HepG2 (cell line): ENCODE results near the gene RBM23. TPM values are rescaled to one million over a fixed set of nuclear protein-coding genes. Genes with fewer than 3 reads are reported as not detected.
A peak's percentile ranks its signal among the peaks of the same experiment; 100 is the strongest.

ENCODE experiments used
- ATAC-seq: fragments of 200-7000 bp; cut with Tn5 transposase; 3 replicates; pipeline ENCODE4 v1.9.1; 2020; ENCODE audit warnings: mild to moderate bottlenecking, moderate library complexity
- BruUV-seq: library from RNA; stranded (reverse); fragments of 400-500 nt; replicated peaks from 2 replicates; lab custom pipeline; 2021; lab: Mats Ljungman, UMichigan
- CTCF ChIA-PET: fragments of 300-600 bp; formaldehyde crosslinking; extraction: SDS; loops from one replicate; lab custom pipeline; 2021; ENCODE audit warnings: low total read pairs, inconsistent platforms, low intra/inter-chr PET ratio; lab: Yijun Ruan, JAX
- POLR2A ChIA-PET: fragments of 350-600 bp; sonication (Branson Sonifier 250); formaldehyde crosslinking; loops from one replicate; lab custom pipeline; 2020; ENCODE audit warnings: antibody characterized with exemption, inconsistent platforms; lab: Yijun Ruan, JAX
- DNase-seq: peaks from one replicate; pipeline ENCODE4 v3.0.0-alpha.2; 2015; ENCODE audit warnings: low spot score
- FAIRE-seq: peaks from 3 replicates; lab custom pipeline; 2011; peaks lifted over from hg19 to GRCh38; lab: Jason Lieb, UNC
- H2AFZ ChIP-seq: one replicate; pipeline ENCODE4 v1.6.1; 2011; ENCODE audit warnings: low read length, inconsistent platforms
- H3K27ac ChIP-seq: fragments of 300-600 bp; 3 replicates; pipeline ENCODE4 v1.8.0; 2011; ENCODE audit warnings: mixed run types, mild to moderate bottlenecking, mixed read lengths, low read length, inconsistent platforms; ENCODE audit not compliant: insufficient read depth; ENCODE audit errors: extremely low read length
- H3K27me3 ChIP-seq, 2 experiments: fragments of 200-600 bp in 1 of 2; 2 replicates in 1 of 2; 3 replicates in 1 of 2; pipeline versions ENCODE4 v1.6.0 to v1.8.0; 2011; ENCODE audit warnings: low read length in 2 of 2, mild to moderate bottlenecking in 2 of 2, moderate library complexity in 2 of 2, inconsistent platforms in 1 of 2; ENCODE audit not compliant: insufficient read depth in 2 of 2, control insufficient read depth in 1 of 2
- H3K36me3 ChIP-seq, 2 experiments: fragments of 200-600 bp in 1 of 2; replicated peaks in 1 of 2; 2 replicates in 1 of 2; 3 replicates in 1 of 2; pipeline versions ENCODE4 v1.5.1 to v1.8.0; 2011; ENCODE audit warnings: low read length in 2 of 2, inconsistent platforms in 1 of 2; ENCODE audit not compliant: insufficient read depth in 2 of 2, control insufficient read depth in 1 of 2
- H3K4me1 ChIP-seq: 2 replicates; pipeline ENCODE4 v1.5.1; 2012; ENCODE audit warnings: low read length, inconsistent platforms; ENCODE audit not compliant: insufficient read depth
- H3K4me2 ChIP-seq: 2 replicates; pipeline ENCODE4 v1.6.0; 2011; ENCODE audit warnings: low read depth, low read length, inconsistent platforms
- H3K4me3 ChIP-seq, 3 experiments: fragments of 200-600 bp in 1 of 3; sonication (generic), shearing (Covaris generic) in 1 of 3; replicated peaks in 1 of 3; 2 replicates each; pipeline ENCODE4 v1.5.1; 2011 to 2016; ENCODE audit warnings: low read length in 3 of 3, inconsistent platforms in 2 of 3, low read depth in 2 of 3, mild to moderate bottlenecking in 2 of 3, control low read depth in 1 of 3, mixed read lengths in 1 of 3; ENCODE audit not compliant: insufficient read depth in 1 of 3
- H3K79me2 ChIP-seq: one replicate; pipeline ENCODE4 v1.6.1; 2011; ENCODE audit warnings: low read length, inconsistent platforms; ENCODE audit not compliant: insufficient read depth
- H3K9ac ChIP-seq: 2 replicates; pipeline ENCODE4 v1.6.0; 2011; ENCODE audit warnings: mild to moderate bottlenecking, low read depth, low read length, inconsistent platforms; ENCODE audit not compliant: insufficient read depth
- H3K9me3 ChIP-seq: 2 replicates; pipeline ENCODE4 v1.5.1; 2012; ENCODE audit warnings: mild to moderate bottlenecking, low read length
- H4K20me1 ChIP-seq: 2 replicates; pipeline ENCODE4 v1.6.0; 2011; ENCODE audit warnings: inconsistent platforms, mild to moderate bottlenecking, low read length, moderate library complexity; ENCODE audit not compliant: insufficient read depth
- CENPBD1 ChIP-seq: sonication (generic); formaldehyde crosslinking; IDR thresholded peaks from 2 replicates; pipeline ENCODE4 v1.8.0; 2022; ENCODE audit warnings: missing genetic modification reagents, low read depth, mild to moderate bottlenecking, borderline replicate concordance
- DRAP1 ChIP-seq: IDR thresholded peaks from 2 replicates; pipeline ENCODE4 v1.6.1; 2016; ENCODE audit warnings: missing genetic modification reagents, missing compliant biosample characterization
- EZH2 ChIP-seq: conservative IDR thresholded peaks from 2 replicates; pipeline ENCODE4 v1.6.1; 2012; ENCODE audit warnings: mild to moderate bottlenecking, low read depth, low read length, moderate library complexity
- ISX ChIP-seq: sonication (generic); formaldehyde crosslinking; conservative IDR thresholded peaks from 2 replicates; pipeline ENCODE4 v1.5.0; 2020; ENCODE audit warnings: missing genetic modification reagents
- KAT8 ChIP-seq: IDR thresholded peaks from 2 replicates; pipeline ENCODE4 v1.6.1; 2016; ENCODE audit warnings: missing genetic modification reagents, missing compliant biosample characterization
- KLF12 ChIP-seq: sonication (generic); formaldehyde crosslinking; IDR thresholded peaks from 2 replicates; pipeline ENCODE4 v1.4.0; 2020; ENCODE audit warnings: missing genetic modification reagents, borderline replicate concordance
- MED13 ChIP-seq: sonication (generic); formaldehyde crosslinking; IDR thresholded peaks from 2 replicates; pipeline ENCODE4 v1.5.0; 2020; ENCODE audit warnings: missing genetic modification reagents
- RBFOX2 ChIP-seq: fragments of 200-400 bp; formaldehyde crosslinking; IDR thresholded peaks from 2 replicates; pipeline ENCODE4 v1.6.1; 2017; ENCODE audit warnings: low read depth, mild to moderate bottlenecking, low read length
- REXO4 ChIP-seq: sonication (generic); formaldehyde crosslinking; IDR thresholded peaks from 2 replicates; pipeline ENCODE4 v1.8.0; 2022; ENCODE audit warnings: missing genetic modification reagents, mild to moderate bottlenecking, borderline replicate concordance
- RFX3 ChIP-seq: IDR thresholded peaks from 2 replicates; pipeline ENCODE4 v1.6.1; 2016; ENCODE audit warnings: missing biosample characterization, missing genetic modification reagents
- SPEN ChIP-seq: sonication (generic); formaldehyde crosslinking; IDR thresholded peaks from 2 replicates; pipeline ENCODE4 v1.5.1; 2020; ENCODE audit warnings: low read depth, mild to moderate bottlenecking, missing genetic modification reagents
- TEAD2 ChIP-seq: sonication (generic); formaldehyde crosslinking; IDR thresholded peaks from 2 replicates; pipeline ENCODE4 v1.9.0; 2021; ENCODE audit warnings: missing genetic modification reagents
- ZBTB42 ChIP-seq: sonication (generic); formaldehyde crosslinking; IDR thresholded peaks from 2 replicates; pipeline ENCODE4 v1.5.0; 2020; ENCODE audit warnings: mild to moderate bottlenecking, missing genetic modification reagents
- ZFP62 ChIP-seq: sonication (generic); formaldehyde crosslinking; IDR thresholded peaks from 2 replicates; pipeline ENCODE4 v1.4.0; 2020; ENCODE audit warnings: missing genetic modification reagents
- ZFYVE20 ChIP-seq: sonication (generic); formaldehyde crosslinking; IDR thresholded peaks from 2 replicates; pipeline ENCODE4 v1.8.0; 2023; ENCODE audit warnings: low read depth, mild to moderate bottlenecking, moderate library complexity, missing genetic modification reagents, borderline replicate concordance
- ZNF670 ChIP-seq: sonication (generic); formaldehyde crosslinking; IDR thresholded peaks from 2 replicates; pipeline ENCODE4 v1.8.0; 2022; ENCODE audit warnings: mild to moderate bottlenecking, missing genetic modification reagents, borderline replicate concordance
- WGBS: methylation state at CpG from one replicate; pipeline ENCODE4 v1.1.6; 2017; ENCODE audit warnings: low lambda C conversion rate; 5-methylcytosine and 5-hydroxymethylcytosine counted together
- in situ Hi-C: cut with HindIII; loops from 2 replicates; pipeline ENCODE4 v1.10.0; 2017; ENCODE audit warnings: low pct_unique_long_range_greater_than_20kb; ENCODE audit not compliant: extremely low pct_ligation_motif_present
- intact Hi-C: fragments of 100-400 bp; cut with micrococcal nuclease; formaldehyde crosslinking; loops from one replicate; pipeline ENCODE4 v1.10.0; 2022; ENCODE audit not compliant: unreplicated experiment
- polyA plus RNA-seq, 8 experiments: library from polyadenylated mRNA; depleted of rRNA in 3 of 8; stranded (reverse) in 7 of 8; unstranded in 1 of 8; fragments of >200 nt; fragmentation: Illumina TruSeq in 4 of 8; extraction: Trizol in 4 of 8; gene quantifications; 2 replicates each; pipeline versions ENCODE4 v1.2.1 to v1.2.3, GENCODE V29; 2011 to 2016; ENCODE audit warnings: low read depth in 4 of 8, missing spikeins in 1 of 8, mixed read lengths in 1 of 8; ENCODE audit not compliant: insufficient read depth in 1 of 8
- total RNA-seq, 5 experiments: library from RNA; depleted of rRNA; stranded (reverse); fragments of >200 nt; fragmentation: Illumina TruSeq; extraction: Trizol; gene quantifications; 2 replicates each; pipeline ENCODE4 v1.2.3, GENCODE V29; 2016; ENCODE audit warnings: low read depth in 1 of 5

RBM23 gene
- total and polyA plus RNA-seq, 2 of the 13 experiments (the other 11 are each of a cell fraction or from before 2014, with no cell fraction given), result 1.5 to 2.1 TPM

GRCh38 chr14:22852940-22853767 is 65.8 kb downstream of the RBM23 start (continued):
- TF ChIP-seq CENPBD1 (CRISPR knock-in tag), result no peak; the same call in 1 of the 2 replicates
- no peak for TF ChIP-seq TEAD2 (CRISPR knock-in tag)
- TF ChIP-seq SPEN (CRISPR knock-in tag), result peak; percentile 65; the same call in 1 of the 2 replicates

- no peak overlapping the region for H3K9ac ChIP-seq
- no peaks in the 10 kb centered on the region for H3K9me3 ChIP-seq
- H3K4me2 ChIP-seq, result peak overlapping the region; percentile 100
- intact Hi-C loops, result loop anchor here (2.0 to 5.0 kb wide), 3 partner anchors 16 to 465 kb away; partner anchors contain the start of gene MMP14
- ATAC-seq (no peak), DNase-seq (no peak), FAIRE-seq (no peak)
- H2AFZ ChIP-seq, result peak overlapping the region; percentile 69
- no peaks in the 10 kb centered on the region for H3K79me2 ChIP-seq
- no peak overlapping the region for H3K27ac ChIP-seq
- in situ Hi-C loops, result loop anchor here (10.0 kb wide), 1 partner anchor 78 kb away; no protein-coding TSS in a partner anchor
- no peaks in the 10 kb centered on the region for H3K36me3 ChIP-seq
- CTCF ChIA-PET, result interaction anchor here (0.7 to 4.3 kb wide), 17 partner anchors 13 to 465 kb away, joined by 3 to 200 read pairs (median 8); partner anchors contain the start of genes LRP10, MMP14, PRMT5 and SLC7A7
- no TSS peak for BruUV-seq
- H3K4me1 ChIP-seq, result peaks cover 48% of the 10 kb centered on the region
- POLR2A ChIA-PET, result interaction anchor here (1.1 to 3.0 kb wide), 6 partner anchors 15 to 86 kb away, joined by 4 to 16 read pairs (median 10); partner anchors contain the start of genes LRP10, MMP14, MRPL52 and OXA1L
- H3K27me3 ChIP-seq, result peaks cover 7 to 36% of the 10 kb centered on the region in 2 experiments; a peak in 4 of 5 replicates
- no peaks in the 10 kb centered on the region for H4K20me1 ChIP-seq
- peak overlapping the region in 1 of 3 experiments; percentile 80; a peak in 3 of 6 replicates for H3K4me3 ChIP-seq
- WGBS, result 29% methylated on average over 2 of the region's 2 CpGs
- TF ChIP-seq ZFP62 (CRISPR knock-in tag), result no peak
- no peak; the same call in 1 of the 2 replicates for TF ChIP-seq ZBTB42 (CRISPR knock-in tag)
- no peak for TF ChIP-seq DRAP1 (CRISPR knock-in tag)
- no peak for TF ChIP-seq REXO4
- TF ChIP-seq ZFYVE20 (CRISPR knock-in tag), result no peak
- 0 out of 2 replicates have a peak, but pooled peaks have one; percentile 20 for TF ChIP-seq MED13 (CRISPR knock-in tag)
- TF ChIP-seq RFX3 (CRISPR knock-in tag), result no peak
- no peak for TF ChIP-seq KAT8 (CRISPR knock-in tag)
- 0 out of 2 replicates have a peak, but pooled peaks have one; percentile 5 for TF ChIP-seq KLF12 (CRISPR knock-in tag)
- TF ChIP-seq ZNF670 (CRISPR knock-in tag), result 0 out of 2 replicates have a peak, but pooled peaks have one; percentile 10
- 0 out of 2 replicates have a peak, but pooled peaks have one; percentile 55 for TF ChIP-seq ISX (CRISPR knock-in tag)
- no peak for TF ChIP-seq EZH2
- TF ChIP-seq RBFOX2, result no peak
Observed at GRCh38 chr14:22852599-22852939, 66.4 kb downstream of the RBM23 start.
